WTC11 (cell line): ENCODE measurements around the gene RSPRY1.

Source experiments
- SMAD3 ChIP-seq: sonication (generic); formaldehyde crosslinking; IDR thresholded peaks from 2 replicates; pipeline ENCODE4 v1.8.0; 2022; ENCODE audit warnings: missing genetic modification reagents, mild to moderate bottlenecking, borderline replicate concordance
- SOX15 ChIP-seq: fragments of 250-450 bp; sonication (Bioruptor Pico); IDR thresholded peaks from 2 replicates; pipeline ENCODE4 v1.9.0; 2021; ENCODE audit warnings: mild to moderate bottlenecking
- ZNF317 ChIP-seq: sonication (generic); formaldehyde crosslinking; IDR thresholded peaks from 2 replicates; pipeline ENCODE4 v1.8.1; 2023; ENCODE audit warnings: low read depth, mild to moderate bottlenecking, moderate library complexity, missing genetic modification reagents, borderline replicate concordance
- TF ChIP-seq, protein P1 (sequence below): fragments of 200-600 bp; IDR thresholded peaks from 2 replicates; pipeline ENCODE4 v1.8.0; 2022; ENCODE audit warnings: antibody characterized with exemption
- TF ChIP-seq, protein P2 (sequence below): sonication (generic); formaldehyde crosslinking; IDR thresholded peaks from 2 replicates; pipeline ENCODE4 v1.8.0; 2023; ENCODE audit warnings: missing genetic modification reagents
- TF ChIP-seq, protein P3 (sequence below): fragments of 250-450 bp; sonication (Bioruptor Pico); IDR thresholded peaks from 2 replicates; pipeline ENCODE4 v1.9.0; 2021; ENCODE audit warnings: mild to moderate bottlenecking, borderline replicate concordance
- TF ChIP-seq, protein P4 (sequence below): sonication (generic); formaldehyde crosslinking; IDR thresholded peaks from 2 replicates; pipeline ENCODE4 v1.8.1; 2023; ENCODE audit warnings: mild to moderate bottlenecking, missing genetic modification reagents
- TF ChIP-seq, protein P5 (sequence below): sonication (generic); formaldehyde crosslinking; IDR thresholded peaks from 2 replicates; pipeline ENCODE4 v1.8.1; 2023; ENCODE audit warnings: mild to moderate bottlenecking, missing genetic modification reagents, moderate library complexity
- TF ChIP-seq, protein P6 (sequence below): sonication (generic); formaldehyde crosslinking; IDR thresholded peaks from 2 replicates; pipeline ENCODE4 v1.8.1; 2023; ENCODE audit warnings: mild to moderate bottlenecking, moderate library complexity, missing genetic modification reagents
- TF ChIP-seq, protein P7 (sequence below): sonication (generic); formaldehyde crosslinking; IDR thresholded peaks from 2 replicates; pipeline ENCODE4 v1.8.0; 2022; ENCODE audit warnings: mild to moderate bottlenecking, missing genetic modification reagents
- TF ChIP-seq, protein P8 (sequence below): sonication (generic); formaldehyde crosslinking; IDR thresholded peaks from 2 replicates; pipeline ENCODE4 v1.8.1; 2022; ENCODE audit warnings: mild to moderate bottlenecking, moderate library complexity, missing genetic modification reagents
- TF ChIP-seq, protein P9 (sequence below): sonication (generic); formaldehyde crosslinking; IDR thresholded peaks from 2 replicates; pipeline ENCODE4 v1.8.0; 2022; ENCODE audit warnings: missing genetic modification reagents

DNA sequence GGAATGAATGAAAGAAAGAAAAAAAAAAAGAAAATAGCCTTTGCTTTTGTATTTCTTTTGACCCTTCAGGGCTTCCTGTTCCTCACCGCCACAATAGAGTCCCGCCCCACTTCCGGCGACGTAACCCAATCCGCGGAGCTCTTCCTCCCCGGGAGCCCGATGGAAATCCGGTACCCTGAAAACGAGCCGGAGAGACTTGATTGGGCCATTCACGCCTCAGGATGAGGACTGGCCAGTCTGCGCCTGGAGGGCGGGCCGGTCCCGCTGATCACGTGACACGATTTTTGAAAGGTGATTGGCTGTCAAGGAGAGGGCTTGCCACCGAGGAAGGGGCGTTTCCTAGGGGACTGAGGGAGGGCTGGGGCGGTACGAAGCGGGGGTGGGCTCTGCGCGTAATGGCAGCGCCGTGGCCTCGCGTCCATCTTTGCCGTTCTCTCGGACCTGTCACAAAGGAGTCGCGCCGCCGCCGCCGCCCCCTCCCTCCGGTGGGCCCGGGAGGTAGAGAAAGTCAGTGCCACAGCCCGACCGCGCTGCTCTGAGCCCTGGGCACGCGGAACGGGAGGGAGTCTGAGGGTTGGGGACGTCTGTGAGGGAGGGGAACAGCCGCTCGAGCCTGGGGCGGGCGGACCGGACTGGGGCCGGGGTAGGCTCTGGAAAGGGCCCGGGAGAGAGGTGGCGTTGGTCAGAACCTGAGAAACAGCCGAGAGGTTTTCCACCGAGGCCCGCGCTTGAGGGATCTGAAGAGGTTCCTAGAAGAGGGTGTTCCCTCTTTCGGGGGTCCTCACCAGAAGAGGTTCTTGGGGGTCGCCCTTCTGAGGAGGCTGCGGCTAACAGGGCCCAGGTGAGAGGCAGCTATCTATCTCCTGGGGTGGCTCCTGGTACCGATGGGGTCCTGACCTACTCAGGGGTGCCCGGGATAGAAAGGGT lies at the start of gene RSPRY1, which contains the start of gene PSME3IP1:
- TF ChIP-seq, protein P1, sequence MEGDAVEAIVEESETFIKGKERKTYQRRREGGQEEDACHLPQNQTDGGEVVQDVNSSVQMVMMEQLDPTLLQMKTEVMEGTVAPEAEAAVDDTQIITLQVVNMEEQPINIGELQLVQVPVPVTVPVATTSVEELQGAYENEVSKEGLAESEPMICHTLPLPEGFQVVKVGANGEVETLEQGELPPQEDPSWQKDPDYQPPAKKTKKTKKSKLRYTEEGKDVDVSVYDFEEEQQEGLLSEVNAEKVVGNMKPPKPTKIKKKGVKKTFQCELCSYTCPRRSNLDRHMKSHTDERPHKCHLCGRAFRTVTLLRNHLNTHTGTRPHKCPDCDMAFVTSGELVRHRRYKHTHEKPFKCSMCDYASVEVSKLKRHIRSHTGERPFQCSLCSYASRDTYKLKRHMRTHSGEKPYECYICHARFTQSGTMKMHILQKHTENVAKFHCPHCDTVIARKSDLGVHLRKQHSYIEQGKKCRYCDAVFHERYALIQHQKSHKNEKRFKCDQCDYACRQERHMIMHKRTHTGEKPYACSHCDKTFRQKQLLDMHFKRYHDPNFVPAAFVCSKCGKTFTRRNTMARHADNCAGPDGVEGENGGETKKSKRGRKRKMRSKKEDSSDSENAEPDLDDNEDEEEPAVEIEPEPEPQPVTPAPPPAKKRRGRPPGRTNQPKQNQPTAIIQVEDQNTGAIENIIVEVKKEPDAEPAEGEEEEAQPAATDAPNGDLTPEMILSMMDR: no peak
- TF ChIP-seq SMAD3 (CRISPR knock-in tag): peak; percentile 30; the same call in 1 of the 2 replicates
- TF ChIP-seq ZNF317 (CRISPR knock-in tag): no peak
- TF ChIP-seq, protein P2, sequence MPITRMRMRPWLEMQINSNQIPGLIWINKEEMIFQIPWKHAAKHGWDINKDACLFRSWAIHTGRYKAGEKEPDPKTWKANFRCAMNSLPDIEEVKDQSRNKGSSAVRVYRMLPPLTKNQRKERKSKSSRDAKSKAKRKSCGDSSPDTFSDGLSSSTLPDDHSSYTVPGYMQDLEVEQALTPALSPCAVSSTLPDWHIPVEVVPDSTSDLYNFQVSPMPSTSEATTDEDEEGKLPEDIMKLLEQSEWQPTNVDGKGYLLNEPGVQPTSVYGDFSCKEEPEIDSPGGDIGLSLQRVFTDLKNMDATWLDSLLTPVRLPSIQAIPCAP: no peak
- TF ChIP-seq, protein P3, sequence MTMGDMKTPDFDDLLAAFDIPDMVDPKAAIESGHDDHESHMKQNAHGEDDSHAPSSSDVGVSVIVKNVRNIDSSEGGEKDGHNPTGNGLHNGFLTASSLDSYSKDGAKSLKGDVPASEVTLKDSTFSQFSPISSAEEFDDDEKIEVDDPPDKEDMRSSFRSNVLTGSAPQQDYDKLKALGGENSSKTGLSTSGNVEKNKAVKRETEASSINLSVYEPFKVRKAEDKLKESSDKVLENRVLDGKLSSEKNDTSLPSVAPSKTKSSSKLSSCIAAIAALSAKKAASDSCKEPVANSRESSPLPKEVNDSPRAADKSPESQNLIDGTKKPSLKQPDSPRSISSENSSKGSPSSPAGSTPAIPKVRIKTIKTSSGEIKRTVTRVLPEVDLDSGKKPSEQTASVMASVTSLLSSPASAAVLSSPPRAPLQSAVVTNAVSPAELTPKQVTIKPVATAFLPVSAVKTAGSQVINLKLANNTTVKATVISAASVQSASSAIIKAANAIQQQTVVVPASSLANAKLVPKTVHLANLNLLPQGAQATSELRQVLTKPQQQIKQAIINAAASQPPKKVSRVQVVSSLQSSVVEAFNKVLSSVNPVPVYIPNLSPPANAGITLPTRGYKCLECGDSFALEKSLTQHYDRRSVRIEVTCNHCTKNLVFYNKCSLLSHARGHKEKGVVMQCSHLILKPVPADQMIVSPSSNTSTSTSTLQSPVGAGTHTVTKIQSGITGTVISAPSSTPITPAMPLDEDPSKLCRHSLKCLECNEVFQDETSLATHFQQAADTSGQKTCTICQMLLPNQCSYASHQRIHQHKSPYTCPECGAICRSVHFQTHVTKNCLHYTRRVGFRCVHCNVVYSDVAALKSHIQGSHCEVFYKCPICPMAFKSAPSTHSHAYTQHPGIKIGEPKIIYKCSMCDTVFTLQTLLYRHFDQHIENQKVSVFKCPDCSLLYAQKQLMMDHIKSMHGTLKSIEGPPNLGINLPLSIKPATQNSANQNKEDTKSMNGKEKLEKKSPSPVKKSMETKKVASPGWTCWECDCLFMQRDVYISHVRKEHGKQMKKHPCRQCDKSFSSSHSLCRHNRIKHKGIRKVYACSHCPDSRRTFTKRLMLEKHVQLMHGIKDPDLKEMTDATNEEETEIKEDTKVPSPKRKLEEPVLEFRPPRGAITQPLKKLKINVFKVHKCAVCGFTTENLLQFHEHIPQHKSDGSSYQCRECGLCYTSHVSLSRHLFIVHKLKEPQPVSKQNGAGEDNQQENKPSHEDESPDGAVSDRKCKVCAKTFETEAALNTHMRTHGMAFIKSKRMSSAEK: no peak
- TF ChIP-seq, protein P4, sequence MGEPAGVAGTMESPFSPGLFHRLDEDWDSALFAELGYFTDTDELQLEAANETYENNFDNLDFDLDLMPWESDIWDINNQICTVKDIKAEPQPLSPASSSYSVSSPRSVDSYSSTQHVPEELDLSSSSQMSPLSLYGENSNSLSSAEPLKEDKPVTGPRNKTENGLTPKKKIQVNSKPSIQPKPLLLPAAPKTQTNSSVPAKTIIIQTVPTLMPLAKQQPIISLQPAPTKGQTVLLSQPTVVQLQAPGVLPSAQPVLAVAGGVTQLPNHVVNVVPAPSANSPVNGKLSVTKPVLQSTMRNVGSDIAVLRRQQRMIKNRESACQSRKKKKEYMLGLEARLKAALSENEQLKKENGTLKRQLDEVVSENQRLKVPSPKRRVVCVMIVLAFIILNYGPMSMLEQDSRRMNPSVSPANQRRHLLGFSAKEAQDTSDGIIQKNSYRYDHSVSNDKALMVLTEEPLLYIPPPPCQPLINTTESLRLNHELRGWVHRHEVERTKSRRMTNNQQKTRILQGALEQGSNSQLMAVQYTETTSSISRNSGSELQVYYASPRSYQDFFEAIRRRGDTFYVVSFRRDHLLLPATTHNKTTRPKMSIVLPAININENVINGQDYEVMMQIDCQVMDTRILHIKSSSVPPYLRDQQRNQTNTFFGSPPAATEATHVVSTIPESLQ: no peak
- TF ChIP-seq, protein P5, sequence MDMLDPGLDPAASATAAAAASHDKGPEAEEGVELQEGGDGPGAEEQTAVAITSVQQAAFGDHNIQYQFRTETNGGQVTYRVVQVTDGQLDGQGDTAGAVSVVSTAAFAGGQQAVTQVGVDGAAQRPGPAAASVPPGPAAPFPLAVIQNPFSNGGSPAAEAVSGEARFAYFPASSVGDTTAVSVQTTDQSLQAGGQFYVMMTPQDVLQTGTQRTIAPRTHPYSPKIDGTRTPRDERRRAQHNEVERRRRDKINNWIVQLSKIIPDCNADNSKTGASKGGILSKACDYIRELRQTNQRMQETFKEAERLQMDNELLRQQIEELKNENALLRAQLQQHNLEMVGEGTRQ (CRISPR knock-in tag): peak; percentile 95
- TF ChIP-seq SOX15 (CRISPR knock-in tag): no peak
- TF ChIP-seq, protein P6, sequence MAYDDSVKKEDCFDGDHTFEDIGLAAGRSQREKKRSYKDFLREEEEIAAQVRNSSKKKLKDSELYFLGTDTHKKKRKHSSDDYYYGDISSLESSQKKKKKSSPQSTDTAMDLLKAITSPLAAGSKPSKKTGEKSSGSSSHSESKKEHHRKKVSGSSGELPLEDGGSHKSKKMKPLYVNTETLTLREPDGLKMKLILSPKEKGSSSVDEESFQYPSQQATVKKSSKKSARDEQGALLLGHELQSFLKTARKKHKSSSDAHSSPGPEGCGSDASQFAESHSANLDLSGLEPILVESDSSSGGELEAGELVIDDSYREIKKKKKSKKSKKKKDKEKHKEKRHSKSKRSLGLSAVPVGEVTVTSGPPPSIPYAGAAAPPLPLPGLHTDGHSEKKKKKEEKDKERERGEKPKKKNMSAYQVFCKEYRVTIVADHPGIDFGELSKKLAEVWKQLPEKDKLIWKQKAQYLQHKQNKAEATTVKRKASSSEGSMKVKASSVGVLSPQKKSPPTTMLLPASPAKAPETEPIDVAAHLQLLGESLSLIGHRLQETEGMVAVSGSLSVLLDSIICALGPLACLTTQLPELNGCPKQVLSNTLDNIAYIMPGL (CRISPR knock-in tag): no peak
- TF ChIP-seq, protein P7, sequence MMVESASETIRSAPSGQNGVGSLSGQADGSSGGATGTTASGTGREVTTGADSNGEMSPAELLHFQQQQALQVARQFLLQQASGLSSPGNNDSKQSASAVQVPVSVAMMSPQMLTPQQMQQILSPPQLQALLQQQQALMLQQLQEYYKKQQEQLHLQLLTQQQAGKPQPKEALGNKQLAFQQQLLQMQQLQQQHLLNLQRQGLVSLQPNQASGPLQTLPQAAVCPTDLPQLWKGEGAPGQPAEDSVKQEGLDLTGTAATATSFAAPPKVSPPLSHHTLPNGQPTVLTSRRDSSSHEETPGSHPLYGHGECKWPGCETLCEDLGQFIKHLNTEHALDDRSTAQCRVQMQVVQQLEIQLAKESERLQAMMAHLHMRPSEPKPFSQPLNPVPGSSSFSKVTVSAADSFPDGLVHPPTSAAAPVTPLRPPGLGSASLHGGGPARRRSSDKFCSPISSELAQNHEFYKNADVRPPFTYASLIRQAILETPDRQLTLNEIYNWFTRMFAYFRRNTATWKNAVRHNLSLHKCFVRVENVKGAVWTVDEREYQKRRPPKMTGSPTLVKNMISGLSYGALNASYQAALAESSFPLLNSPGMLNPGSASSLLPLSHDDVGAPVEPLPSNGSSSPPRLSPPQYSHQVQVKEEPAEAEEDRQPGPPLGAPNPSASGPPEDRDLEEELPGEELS: 0 out of 2 replicates have a peak, but pooled peaks have one; percentile 50
- TF ChIP-seq, protein P8, sequence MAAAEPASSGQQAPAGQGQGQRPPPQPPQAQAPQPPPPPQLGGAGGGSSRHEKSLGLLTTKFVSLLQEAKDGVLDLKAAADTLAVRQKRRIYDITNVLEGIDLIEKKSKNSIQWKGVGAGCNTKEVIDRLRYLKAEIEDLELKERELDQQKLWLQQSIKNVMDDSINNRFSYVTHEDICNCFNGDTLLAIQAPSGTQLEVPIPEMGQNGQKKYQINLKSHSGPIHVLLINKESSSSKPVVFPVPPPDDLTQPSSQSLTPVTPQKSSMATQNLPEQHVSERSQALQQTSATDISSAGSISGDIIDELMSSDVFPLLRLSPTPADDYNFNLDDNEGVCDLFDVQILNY: peak; percentile 66; the same call in 1 of the 2 replicates
- TF ChIP-seq, protein P9, sequence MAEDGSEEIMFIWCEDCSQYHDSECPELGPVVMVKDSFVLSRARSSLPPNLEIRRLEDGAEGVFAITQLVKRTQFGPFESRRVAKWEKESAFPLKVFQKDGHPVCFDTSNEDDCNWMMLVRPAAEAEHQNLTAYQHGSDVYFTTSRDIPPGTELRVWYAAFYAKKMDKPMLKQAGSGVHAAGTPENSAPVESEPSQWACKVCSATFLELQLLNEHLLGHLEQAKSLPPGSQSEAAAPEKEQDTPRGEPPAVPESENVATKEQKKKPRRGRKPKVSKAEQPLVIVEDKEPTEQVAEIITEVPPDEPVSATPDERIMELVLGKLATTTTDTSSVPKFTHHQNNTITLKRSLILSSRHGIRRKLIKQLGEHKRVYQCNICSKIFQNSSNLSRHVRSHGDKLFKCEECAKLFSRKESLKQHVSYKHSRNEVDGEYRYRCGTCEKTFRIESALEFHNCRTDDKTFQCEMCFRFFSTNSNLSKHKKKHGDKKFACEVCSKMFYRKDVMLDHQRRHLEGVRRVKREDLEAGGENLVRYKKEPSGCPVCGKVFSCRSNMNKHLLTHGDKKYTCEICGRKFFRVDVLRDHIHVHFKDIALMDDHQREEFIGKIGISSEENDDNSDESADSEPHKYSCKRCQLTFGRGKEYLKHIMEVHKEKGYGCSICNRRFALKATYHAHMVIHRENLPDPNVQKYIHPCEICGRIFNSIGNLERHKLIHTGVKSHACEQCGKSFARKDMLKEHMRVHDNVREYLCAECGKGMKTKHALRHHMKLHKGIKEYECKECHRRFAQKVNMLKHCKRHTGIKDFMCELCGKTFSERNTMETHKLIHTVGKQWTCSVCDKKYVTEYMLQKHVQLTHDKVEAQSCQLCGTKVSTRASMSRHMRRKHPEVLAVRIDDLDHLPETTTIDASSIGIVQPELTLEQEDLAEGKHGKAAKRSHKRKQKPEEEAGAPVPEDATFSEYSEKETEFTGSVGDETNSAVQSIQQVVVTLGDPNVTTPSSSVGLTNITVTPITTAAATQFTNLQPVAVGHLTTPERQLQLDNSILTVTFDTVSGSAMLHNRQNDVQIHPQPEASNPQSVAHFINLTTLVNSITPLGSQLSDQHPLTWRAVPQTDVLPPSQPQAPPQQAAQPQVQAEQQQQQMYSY (CRISPR knock-in tag): no peak
